Stimulated activated naive CD8-positive, alpha-beta T cell treated with anti-CD3 and anti-CD28 coated beads, Interleukin-15, Interleukin-2, amounts not matched to agents 100 ng/mL and 50 ng/mL, for 24 hours (primary cell): ENCODE measurements around the gene PPAN.

ENCODE experiments used
- H3K27ac Mint-ChIP-seq: one replicate; pipeline ENCODE4 v1.8.0; 2021; ENCODE audit warnings: mild to moderate bottlenecking, mixed read lengths
- H3K27me3 Mint-ChIP-seq: one replicate; pipeline ENCODE4 v1.8.0; 2021; ENCODE audit warnings: mixed read lengths
- H3K36me3 Mint-ChIP-seq: one replicate; pipeline ENCODE4 v1.8.0; 2021; ENCODE audit warnings: low read depth, mixed read lengths
- H3K4me1 Mint-ChIP-seq: one replicate; pipeline ENCODE4 v1.8.0; 2021; ENCODE audit warnings: low read depth, mixed read lengths
- H3K4me3 Mint-ChIP-seq: one replicate; pipeline ENCODE4 v1.8.0; 2021; ENCODE audit warnings: mild to moderate bottlenecking, mixed read lengths
- H3K9me3 Mint-ChIP-seq: one replicate; pipeline ENCODE4 v1.8.0; 2021; ENCODE audit warnings: mixed read lengths

The PPAN gene

GRCh38 chr19:10115392-10116084 lies 9.4 kb downstream of the PPAN start:
- H3K27ac Mint-ChIP-seq: peak overlapping the region; percentile 74
- H3K4me3 Mint-ChIP-seq: peak overlapping the region; percentile 35
- peaks cover 48% of the 10 kb centered on the region for H3K36me3 Mint-ChIP-seq
- no peaks in the 10 kb centered on the region for H3K27me3 Mint-ChIP-seq
- H3K9me3 Mint-ChIP-seq: no peaks in the 10 kb centered on the region
- peaks cover 63% of the 10 kb centered on the region for H3K4me1 Mint-ChIP-seq

- no peaks in the 10 kb centered on the region for H3K9me3 Mint-ChIP-seq
- peak overlapping the region; percentile 82 for H3K27ac Mint-ChIP-seq
- H3K27me3 Mint-ChIP-seq: no peaks in the 10 kb centered on the region
- H3K4me1 Mint-ChIP-seq: peaks cover 59% of the 10 kb centered on the region
- peaks cover 43% of the 10 kb centered on the region for H3K36me3 Mint-ChIP-seq
- H3K4me3 Mint-ChIP-seq: peak overlapping the region; percentile 47
These were observed 10.1 kb downstream of the PPAN start for GRCh38 chr19:10116085-10116865.

DNA sequence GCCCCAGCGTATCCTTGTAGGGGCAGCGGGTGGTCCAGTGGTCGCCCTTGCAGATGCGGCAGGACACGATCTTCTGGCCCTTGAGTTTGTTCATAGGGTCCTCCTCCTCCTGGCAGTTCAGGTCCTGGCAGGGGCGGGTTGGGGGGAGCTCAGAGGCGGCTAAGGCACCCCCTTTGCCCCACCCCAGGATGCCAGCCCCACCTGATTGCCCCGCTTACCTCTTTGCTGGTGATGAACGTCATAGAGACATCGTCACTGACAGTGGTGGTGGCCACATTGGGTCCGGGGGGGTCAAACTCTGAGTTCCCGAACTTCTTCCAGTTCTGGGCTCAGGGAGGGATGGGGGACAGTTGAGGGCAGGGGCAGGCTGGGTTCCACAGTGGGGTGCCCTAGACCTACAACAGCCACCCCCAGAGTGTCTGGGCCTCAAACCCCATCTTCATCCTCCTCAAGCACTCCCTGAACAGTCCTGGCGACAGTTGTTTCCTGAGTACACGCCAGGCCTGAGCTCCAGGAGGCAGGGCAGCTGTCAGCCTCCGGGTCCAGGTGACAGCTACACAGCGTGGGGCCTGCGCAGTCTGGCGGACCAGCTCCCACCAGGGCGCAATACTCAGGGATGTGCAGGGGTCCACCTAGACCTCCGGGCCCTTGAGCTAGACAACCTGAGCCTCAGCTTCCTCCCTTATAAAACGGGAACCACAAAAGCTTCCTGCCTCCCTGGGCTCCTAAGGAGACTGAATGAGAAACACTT lies 10.9 kb downstream of the PPAN start:
- Mint-ChIP-seq H3K4me1 (peaks cover 52% of the 10 kb centered on the region), H3K36me3 (peaks cover 38% of the 10 kb centered on the region), H3K27me3 (no peaks in the 10 kb centered on the region), H3K27ac (no peak overlapping the region), H3K4me3 (no peak overlapping the region), H3K9me3 (no peaks in the 10 kb centered on the region)

- peaks cover 34% of the 10 kb centered on the region for H3K36me3 Mint-ChIP-seq
- no peaks in the 10 kb centered on the region for H3K9me3 Mint-ChIP-seq
- H3K4me3 Mint-ChIP-seq: peak overlapping the region; percentile 99
These were observed 12.8 kb downstream of the PPAN start for GRCh38 chr19:10118960-10119359.

GRCh38 chr19:10120538-10121189 lies 14.5 kb downstream of the PPAN start:
- no peak overlapping the region for H3K4me3 Mint-ChIP-seq
- H3K36me3 Mint-ChIP-seq: peaks cover 26% of the 10 kb centered on the region
- H3K9me3 Mint-ChIP-seq: no peaks in the 10 kb centered on the region
- H3K27ac Mint-ChIP-seq: no peak overlapping the region
- peaks cover 27% of the 10 kb centered on the region for H3K4me1 Mint-ChIP-seq
- no peaks in the 10 kb centered on the region for H3K27me3 Mint-ChIP-seq

More at GRCh38 chr19:10118960-10119359, 12.8 kb downstream of the PPAN start:
- H3K27ac Mint-ChIP-seq: peak overlapping the region; percentile 93
- H3K4me1 Mint-ChIP-seq: peaks cover 34% of the 10 kb centered on the region
- H3K27me3 Mint-ChIP-seq: no peaks in the 10 kb centered on the region

DNA sequence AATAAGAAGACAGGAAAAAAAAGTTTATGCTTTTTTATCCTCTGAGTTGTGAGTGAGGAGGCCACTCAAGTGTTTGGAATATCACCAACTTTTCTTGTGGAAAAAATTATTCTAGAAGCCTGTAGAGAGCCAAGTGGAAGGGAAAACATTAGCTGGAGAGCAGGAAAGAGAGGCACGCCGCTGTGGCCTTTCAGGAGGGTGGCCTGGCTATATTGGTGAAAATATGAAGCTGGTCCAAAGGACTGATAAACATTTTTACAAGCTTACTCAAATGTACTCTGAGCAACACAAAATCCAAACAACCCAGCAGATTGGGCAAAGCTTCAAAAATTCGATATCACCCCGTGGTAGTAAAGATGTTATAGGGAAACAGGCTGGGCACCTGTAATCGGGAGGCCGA lies 15.9 kb downstream of the PPAN start:
- H3K4me3 Mint-ChIP-seq: no peak overlapping the region
- no peaks in the 10 kb centered on the region for H3K9me3 Mint-ChIP-seq
- peaks cover 21% of the 10 kb centered on the region for H3K4me1 Mint-ChIP-seq
- peaks cover 23% of the 10 kb centered on the region for H3K36me3 Mint-ChIP-seq
- no peaks in the 10 kb centered on the region for H3K27me3 Mint-ChIP-seq
- no peak overlapping the region for H3K27ac Mint-ChIP-seq

- no peak overlapping the region for H3K4me3 Mint-ChIP-seq
- no peaks in the 10 kb centered on the region for H3K27me3 Mint-ChIP-seq
- H3K36me3 Mint-ChIP-seq: peaks cover 15% of the 10 kb centered on the region
- H3K9me3 Mint-ChIP-seq: no peaks in the 10 kb centered on the region
- H3K4me1 Mint-ChIP-seq: peaks cover 10% of the 10 kb centered on the region
- no peak overlapping the region for H3K27ac Mint-ChIP-seq
These were observed 18.3 kb downstream of the PPAN start for GRCh38 chr19:10124429-10124828.

- peaks cover 20% of the 10 kb centered on the region for H3K36me3 Mint-ChIP-seq
- no peaks in the 10 kb centered on the region for H3K4me1 Mint-ChIP-seq
- no peak overlapping the region for H3K4me3 Mint-ChIP-seq
- H3K9me3 Mint-ChIP-seq: no peaks in the 10 kb centered on the region
- H3K27ac Mint-ChIP-seq: peak overlapping the region; percentile 45
- H3K27me3 Mint-ChIP-seq: no peaks in the 10 kb centered on the region
These were observed 20.1 kb downstream of the PPAN start for GRCh38 chr19:10126213-10126639.

DNA sequence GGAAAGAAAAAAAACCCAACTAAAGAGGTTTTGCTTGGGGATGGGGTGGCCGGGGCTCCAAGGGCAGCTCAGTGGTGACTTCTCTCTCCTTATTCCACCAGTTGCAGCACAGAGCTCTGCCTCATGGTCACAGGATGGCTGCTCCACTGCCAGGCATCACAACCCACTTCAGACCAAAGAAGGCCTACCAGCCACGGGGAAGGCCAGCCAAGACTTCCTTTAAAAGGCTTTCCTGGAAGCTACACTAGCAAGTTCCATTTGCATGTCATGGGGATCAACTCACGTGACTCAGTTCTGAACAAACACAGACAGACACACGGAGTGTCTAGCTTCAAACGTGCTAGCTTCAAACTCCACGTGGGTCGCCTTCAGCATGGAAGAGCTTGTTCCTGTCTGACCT lies 26.7 kb downstream of the PPAN start:
- no peak overlapping the region for H3K4me3 Mint-ChIP-seq
- H3K27ac Mint-ChIP-seq: no peak overlapping the region
- peaks cover 40% of the 10 kb centered on the region for H3K36me3 Mint-ChIP-seq
- H3K4me1 Mint-ChIP-seq: no peaks in the 10 kb centered on the region
- H3K9me3 Mint-ChIP-seq: no peaks in the 10 kb centered on the region
- no peaks in the 10 kb centered on the region for H3K27me3 Mint-ChIP-seq

DNA sequence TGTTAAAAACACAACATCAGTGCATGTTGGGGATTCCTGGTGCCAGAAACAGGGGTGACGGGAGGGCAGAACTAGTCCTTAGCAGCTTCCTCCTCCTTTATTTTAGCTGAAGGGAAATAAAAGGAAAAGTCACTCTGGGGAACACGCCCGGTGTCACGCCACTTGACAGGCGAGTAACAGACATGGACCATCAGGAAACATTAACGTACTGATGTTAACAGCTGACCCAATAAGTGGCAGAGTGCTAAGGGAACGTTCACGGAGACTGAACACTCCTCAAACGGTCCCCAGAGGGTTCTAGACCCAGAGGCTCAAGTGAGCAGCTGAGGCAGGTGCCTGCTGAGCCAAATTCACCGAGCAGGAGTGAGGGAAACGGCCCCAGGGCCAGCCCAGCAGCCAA lies 27.4 kb downstream of the PPAN start:
- H3K27ac Mint-ChIP-seq: no peak overlapping the region
- H3K4me3 Mint-ChIP-seq: no peak overlapping the region
- peaks cover 41% of the 10 kb centered on the region for H3K36me3 Mint-ChIP-seq
- H3K4me1 Mint-ChIP-seq: no peaks in the 10 kb centered on the region
- H3K9me3 Mint-ChIP-seq: no peaks in the 10 kb centered on the region
- H3K27me3 Mint-ChIP-seq: no peaks in the 10 kb centered on the region

DNA sequence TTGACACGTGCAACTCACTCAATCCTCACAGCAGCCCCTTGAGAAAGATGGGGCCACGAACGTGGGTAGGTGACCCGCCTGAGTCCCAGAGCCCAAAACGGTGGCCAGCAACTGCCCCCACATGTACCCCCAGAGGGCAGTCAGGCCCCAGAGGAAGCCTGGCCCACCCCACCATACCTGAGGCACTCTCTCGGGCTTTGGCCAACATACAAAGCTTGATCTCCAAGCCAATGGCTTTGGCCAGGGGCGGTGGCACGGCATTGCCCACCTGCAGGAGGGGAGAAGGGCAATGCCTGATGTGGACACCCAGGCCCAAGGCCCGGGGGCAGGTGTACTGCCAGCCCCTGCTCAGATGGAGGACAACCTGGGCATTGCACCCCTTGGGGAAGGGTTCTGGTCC lies 27.9 kb downstream of the PPAN start:
- Mint-ChIP-seq H3K36me3 (peaks cover 44% of the 10 kb centered on the region), H3K4me1 (no peaks in the 10 kb centered on the region), H3K27me3 (no peaks in the 10 kb centered on the region), H3K4me3 (no peak overlapping the region), H3K9me3 (no peaks in the 10 kb centered on the region), H3K27ac (no peak overlapping the region)

DNA sequence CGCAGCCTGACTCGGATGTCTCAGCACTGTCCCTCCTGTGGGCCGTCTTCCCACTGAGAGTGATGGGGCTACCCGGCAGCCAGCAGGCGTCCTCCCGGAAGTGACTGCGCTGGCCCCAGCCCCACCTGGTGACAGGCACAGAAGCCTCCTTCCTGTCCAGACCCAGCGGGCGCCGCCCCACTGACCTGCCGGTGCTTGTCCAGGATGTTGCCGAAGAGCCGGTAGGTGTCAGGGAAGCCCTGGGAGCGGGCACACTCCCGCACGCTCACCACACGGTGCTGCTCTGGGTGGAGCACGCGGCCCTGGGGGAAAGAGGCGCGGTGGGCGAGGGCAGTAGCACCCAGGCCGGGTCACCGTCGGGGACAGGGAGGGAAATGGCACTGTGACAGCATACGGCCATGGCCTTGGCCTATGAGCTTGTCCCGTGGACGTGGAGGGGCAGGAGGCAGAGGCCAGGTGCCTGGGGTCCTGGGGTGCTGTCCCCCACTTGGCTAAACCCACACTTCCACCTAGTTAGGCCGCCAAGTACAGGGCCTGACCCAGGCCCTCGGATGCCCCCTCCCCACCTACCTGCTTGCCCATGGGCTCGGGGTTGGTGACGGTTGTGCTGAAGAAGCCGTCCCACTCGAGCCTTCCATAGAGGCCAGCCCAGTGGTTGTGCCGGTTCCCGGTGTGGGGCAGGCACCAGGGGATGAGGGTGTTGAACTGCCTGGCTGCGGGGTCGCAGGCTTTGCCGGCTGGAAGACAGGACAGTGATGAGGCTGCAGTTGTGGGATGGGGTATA lies 29.6 kb downstream of the PPAN start:
- Mint-ChIP-seq H3K27ac (no peak overlapping the region), H3K36me3 (peaks cover 47% of the 10 kb centered on the region)

DNA sequence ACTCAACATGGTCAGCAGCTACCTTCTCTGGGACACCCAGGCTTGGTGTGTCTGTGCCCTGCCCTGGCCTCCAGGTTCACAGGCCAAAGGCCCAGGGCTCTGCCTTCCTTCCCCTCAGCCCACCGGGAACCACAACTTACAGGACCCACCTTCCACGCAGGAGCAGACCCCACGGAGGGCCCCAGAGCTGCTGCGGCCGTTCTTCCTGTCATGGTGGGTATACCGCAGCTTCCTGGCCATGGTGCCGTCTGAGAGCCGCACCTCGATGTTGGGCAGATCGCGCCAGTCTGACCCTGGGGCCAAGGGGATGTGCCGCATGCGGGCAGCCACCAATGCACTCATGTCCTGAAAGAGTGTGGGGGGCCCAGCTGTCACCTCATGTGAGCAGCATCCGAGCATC lies 30.8 kb downstream of the PPAN start:
- H3K27me3 Mint-ChIP-seq: no peaks in the 10 kb centered on the region
- H3K36me3 Mint-ChIP-seq: peaks cover 55% of the 10 kb centered on the region
- H3K9me3 Mint-ChIP-seq: no peaks in the 10 kb centered on the region
- no peaks in the 10 kb centered on the region for H3K4me1 Mint-ChIP-seq
- H3K27ac Mint-ChIP-seq: no peak overlapping the region
- no peak overlapping the region for H3K4me3 Mint-ChIP-seq

More for the DNA sequence above, 29.6 kb downstream of the PPAN start:
- Mint-ChIP-seq H3K27me3 (no peaks in the 10 kb centered on the region), H3K4me1 (no peaks in the 10 kb centered on the region), H3K4me3 (no peak overlapping the region), H3K9me3 (no peaks in the 10 kb centered on the region)
